Neural progenitor cell (in vitro differentiated cells): ENCODE results near the gene UGT2B10. TPM values are rescaled to one million over a fixed set of nuclear protein-coding genes. Genes with fewer than 3 reads are reported as not detected.
"Not testable (repeated sequence)": the region's sequence is repeated elsewhere in the genome, so short reads cannot be mapped to it uniquely, and the experiment has no call there.

ENCODE experiments used
- DNase-seq: peaks from one replicate; pipeline ENCODE4 v3.0.0-alpha.2; 2016; ENCODE audit warnings: low spot score
- H2AFZ ChIP-seq: fragments of 200-600 bp; sonication (generic); replicated peaks from 2 replicates; pipeline ENCODE4 v1.6.1; 2016; ENCODE audit warnings: antibody characterized with exemption
- H3F3A ChIP-seq: fragments of 200-600 bp; sonication (generic); 2 replicates; pipeline ENCODE4 v1.6.1; 2016; ENCODE audit warnings: antibody characterized with exemption, low read depth
- H3K27ac ChIP-seq: fragments of 200-600 bp; sonication (generic); 2 replicates; pipeline ENCODE4 v1.5.1; 2016; ENCODE audit warnings: mild to moderate bottlenecking
- H3K27me3 ChIP-seq: fragments of 200-600 bp; sonication (generic); 2 replicates; pipeline ENCODE4 v1.6.1; 2016; ENCODE audit warnings: mild to moderate bottlenecking, moderate library complexity
- H3K36me3 ChIP-seq: fragments of 200-600 bp; sonication (generic); 2 replicates; pipeline ENCODE4 v1.5.1; 2016
- H3K4me1 ChIP-seq: fragments of 200-600 bp; sonication (generic); 2 replicates; pipeline ENCODE4 v1.6.1; 2016; ENCODE audit warnings: mixed run types
- H3K4me2 ChIP-seq: fragments of 200-600 bp; sonication (generic); 2 replicates; pipeline ENCODE4 v1.6.1; 2016
- H3K4me3 ChIP-seq: fragments of 200-600 bp; sonication (generic); 2 replicates; pipeline ENCODE4 v1.5.1; 2016
- H3K79me2 ChIP-seq: fragments of 200-600 bp; sonication (generic); 2 replicates; pipeline ENCODE4 v1.6.1; 2016; ENCODE audit warnings: low read depth
- H3K9ac ChIP-seq: fragments of 200-600 bp; sonication (generic); 2 replicates; pipeline ENCODE4 v1.6.1; 2016
- H3K9me3 ChIP-seq: fragments of 200-600 bp; sonication (generic); 2 replicates; pipeline ENCODE4 v1.5.1; 2016; ENCODE audit warnings: low read depth
- H4K20me1 ChIP-seq: fragments of 200-600 bp; sonication (generic); 2 replicates; pipeline ENCODE4 v1.6.1; 2016; ENCODE audit warnings: low read depth
- H3K27ac Mint-ChIP-seq: 3 replicates; pipeline ENCODE4 v1.8.0; 2021; ENCODE audit warnings: mixed read lengths
- H3K27me3 Mint-ChIP-seq: 2 replicates; pipeline ENCODE4 v1.8.0; 2022; ENCODE audit warnings: low read depth, mild to moderate bottlenecking, inconsistent platforms, moderate library complexity, mixed read lengths; ENCODE audit not compliant: insufficient read depth
- H3K36me3 Mint-ChIP-seq: 3 replicates; pipeline ENCODE4 v1.8.0; 2021; ENCODE audit warnings: mixed read lengths
- H3K4me1 Mint-ChIP-seq: 3 replicates; pipeline ENCODE4 v1.8.0; 2021; ENCODE audit warnings: mixed read lengths
- H3K4me3 Mint-ChIP-seq: 3 replicates; pipeline ENCODE4 v1.8.0; 2021; ENCODE audit warnings: mild to moderate bottlenecking, moderate library complexity, mixed read lengths
- H3K9me3 Mint-ChIP-seq: 3 replicates; pipeline ENCODE4 v1.8.0; 2020; ENCODE audit warnings: mixed read lengths
- EZH2 ChIP-seq: fragments of 200-600 bp; sonication (generic); IDR thresholded peaks from 2 replicates; pipeline ENCODE4 v1.6.1; 2017; ENCODE audit warnings: antibody characterized with exemption, mild to moderate bottlenecking, moderate library complexity
- EZH2phosphoT487 ChIP-seq: fragments of 200-600 bp; sonication (generic); IDR thresholded peaks from 2 replicates; pipeline ENCODE4 v1.6.1; 2017; ENCODE audit warnings: antibody characterized with exemption
- total RNA-seq: library from RNA; depleted of rRNA; stranded (reverse); fragments of >200 nt; gene quantifications from 2 replicates; pipeline ENCODE4 v1.2.3, GENCODE V29; 2015; ENCODE audit warnings: low replicate concordance
- TF ChIP-seq, protein P1 (sequence below): fragments of 200-600 bp; sonication (generic); IDR thresholded peaks from 2 replicates; pipeline ENCODE4 v1.5.1; 2017; ENCODE audit warnings: antibody characterized with exemption, mild to moderate bottlenecking

Gene UGT2B10
- not detected in 2 replicates for total RNA-seq

GRCh38 chr4:68815617-68816409, at the start of gene UGT2B10:
Gene UGT2B10 (plus strand): TSS chr4:68815994. CDS start chr4:68816020, 26 bp downstream.
- not testable (repeated sequence) for H3K9me3 ChIP-seq, H3F3A ChIP-seq, H3K9ac ChIP-seq, H3K27me3 Mint-ChIP-seq, H3K79me2 ChIP-seq, H3K4me3 ChIP-seq, H3K36me3 Mint-ChIP-seq, H3K27me3 ChIP-seq, H3K27ac ChIP-seq, H3K9me3 Mint-ChIP-seq, H3K36me3 ChIP-seq, H3K4me1 ChIP-seq, H3K4me3 Mint-ChIP-seq, H4K20me1 ChIP-seq, H3K4me2 ChIP-seq, DNase-seq
- H2AFZ ChIP-seq = peak within 1 kb of the TSS; percentile 2
- Mint-ChIP-seq H3K27ac (peak within 1 kb of the TSS; percentile 18), H3K4me1 (peaks cover 13% of the 10 kb centered on the region)

- H3K27me3 ChIP-seq, H3K36me3 Mint-ChIP-seq, DNase-seq, H3K9me3 Mint-ChIP-seq, H3K27ac Mint-ChIP-seq, H3K27ac ChIP-seq, H3K79me2 ChIP-seq, H3K4me1 ChIP-seq, H3K36me3 ChIP-seq, H3K4me2 ChIP-seq, H3K4me3 Mint-ChIP-seq, H2AFZ ChIP-seq, H3K4me1 Mint-ChIP-seq, H3F3A ChIP-seq, H4K20me1 ChIP-seq, H3K4me3 ChIP-seq, H3K9ac ChIP-seq, H3K27me3 Mint-ChIP-seq, H3K9me3 ChIP-seq: not testable (repeated sequence)
Measured at GRCh38 chr4:68771836-68772235, 44.0 kb upstream of the UGT2B10 start.

DNA sequence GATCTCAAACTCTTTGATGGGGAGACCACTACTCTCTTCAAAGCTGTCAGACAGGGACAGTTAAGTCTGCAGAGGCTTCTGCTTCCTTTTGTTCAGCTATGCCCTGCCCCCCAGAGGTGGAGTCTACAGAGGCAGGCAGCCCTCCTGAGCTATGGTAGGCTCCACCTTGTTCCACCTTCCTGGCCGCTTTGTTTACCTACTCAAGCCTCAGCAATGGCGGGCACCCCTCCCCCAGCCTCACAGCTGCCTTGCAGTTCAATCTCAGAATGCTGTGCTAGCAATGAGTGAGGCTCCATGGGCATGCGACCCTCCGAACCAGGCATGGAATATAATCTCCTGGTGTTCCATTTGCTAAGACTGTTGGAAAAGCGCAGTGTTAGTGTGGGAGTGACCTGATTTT, 42.1 kb upstream of the UGT2B10 start:
- no peaks in the 10 kb centered on the region for H3K9me3 ChIP-seq
- H3K9me3 Mint-ChIP-seq = peaks cover 2% of the 10 kb centered on the region
- no peak overlapping the region for H3K9ac ChIP-seq
- TF ChIP-seq EZH2 (no peak), EZH2phosphoT487 (no peak)
- TF ChIP-seq, protein P1, sequence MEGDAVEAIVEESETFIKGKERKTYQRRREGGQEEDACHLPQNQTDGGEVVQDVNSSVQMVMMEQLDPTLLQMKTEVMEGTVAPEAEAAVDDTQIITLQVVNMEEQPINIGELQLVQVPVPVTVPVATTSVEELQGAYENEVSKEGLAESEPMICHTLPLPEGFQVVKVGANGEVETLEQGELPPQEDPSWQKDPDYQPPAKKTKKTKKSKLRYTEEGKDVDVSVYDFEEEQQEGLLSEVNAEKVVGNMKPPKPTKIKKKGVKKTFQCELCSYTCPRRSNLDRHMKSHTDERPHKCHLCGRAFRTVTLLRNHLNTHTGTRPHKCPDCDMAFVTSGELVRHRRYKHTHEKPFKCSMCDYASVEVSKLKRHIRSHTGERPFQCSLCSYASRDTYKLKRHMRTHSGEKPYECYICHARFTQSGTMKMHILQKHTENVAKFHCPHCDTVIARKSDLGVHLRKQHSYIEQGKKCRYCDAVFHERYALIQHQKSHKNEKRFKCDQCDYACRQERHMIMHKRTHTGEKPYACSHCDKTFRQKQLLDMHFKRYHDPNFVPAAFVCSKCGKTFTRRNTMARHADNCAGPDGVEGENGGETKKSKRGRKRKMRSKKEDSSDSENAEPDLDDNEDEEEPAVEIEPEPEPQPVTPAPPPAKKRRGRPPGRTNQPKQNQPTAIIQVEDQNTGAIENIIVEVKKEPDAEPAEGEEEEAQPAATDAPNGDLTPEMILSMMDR = no peak
- no peaks in the 10 kb centered on the region for H3K79me2 ChIP-seq
- H3K27me3 Mint-ChIP-seq = no peaks in the 10 kb centered on the region
- no peak overlapping the region for H2AFZ ChIP-seq
- no peak overlapping the region for H3K4me2 ChIP-seq
- no peaks in the 10 kb centered on the region for H3K36me3 ChIP-seq
- H3K4me1 Mint-ChIP-seq = no peaks in the 10 kb centered on the region
- no peak for DNase-seq
- no peak overlapping the region for H3K4me3 ChIP-seq
- no peaks in the 10 kb centered on the region for H3K27me3 ChIP-seq
- no peak overlapping the region for H3K27ac ChIP-seq
- no peak overlapping the region for H3K4me3 Mint-ChIP-seq
- no peak overlapping the region for H3K27ac Mint-ChIP-seq
- no peaks in the 10 kb centered on the region for H3K4me1 ChIP-seq
- no peaks in the 10 kb centered on the region for H3F3A ChIP-seq
- H4K20me1 ChIP-seq = no peaks in the 10 kb centered on the region
- no peaks in the 10 kb centered on the region for H3K36me3 Mint-ChIP-seq

GRCh38 chr4:68780232-68780631, 35.6 kb upstream of the UGT2B10 start:
- Histone ChIP-seq H3K9me3 (no peaks in the 10 kb centered on the region), H4K20me1 (no peaks in the 10 kb centered on the region), H3K27ac (no peak overlapping the region), H3K4me1 (no peaks in the 10 kb centered on the region), H3K27me3 (no peaks in the 10 kb centered on the region), H3K4me3 (no peak overlapping the region), H2AFZ (no peak overlapping the region), H3K4me2 (no peak overlapping the region), H3K9ac (no peak overlapping the region), H3K79me2 (no peaks in the 10 kb centered on the region), H3F3A (no peaks in the 10 kb centered on the region), H3K36me3 (no peaks in the 10 kb centered on the region)
- Mint-ChIP-seq H3K27ac (no peak overlapping the region), H3K27me3 (no peaks in the 10 kb centered on the region), H3K36me3 (no peaks in the 10 kb centered on the region), H3K9me3 (peaks cover 12% of the 10 kb centered on the region), H3K4me1 (no peaks in the 10 kb centered on the region), H3K4me3 (no peak overlapping the region)
- no peak for TF ChIP-seq EZH2
- no peak for TF ChIP-seq EZH2phosphoT487
- TF ChIP-seq, protein P1 = no peak
- no peak for DNase-seq
